BE2C (cell line): ENCODE measurements around the gene SLC28A2.
A peak's percentile ranks its signal among the peaks of the same experiment; 100 is the strongest.
"Not testable (repeated sequence)": the region's sequence is repeated elsewhere in the genome, so short reads cannot be mapped to it uniquely, and the experiment has no call there.

Experiments
- DNase-seq: peaks from one replicate; pipeline ENCODE4 v3.0.0-alpha.2; 2020
- H3K27me3 ChIP-seq: fragments of 250-450 bp; sonication (Bioruptor Pico); 2 replicates; pipeline ENCODE4 v1.5.1; 2020; ENCODE audit warnings: mild to moderate bottlenecking
- H3K36me3 ChIP-seq: fragments of 250-450 bp; sonication (Bioruptor Pico); 2 replicates; pipeline ENCODE4 v1.5.1; 2020; ENCODE audit warnings: mild to moderate bottlenecking
- H3K4me1 ChIP-seq: fragments of 250-450 bp; sonication (Bioruptor Pico); 2 replicates; pipeline ENCODE4 v1.5.1; 2020
- H3K4me3 ChIP-seq: 2 replicates; pipeline ENCODE4 v1.5.1; 2011; ENCODE audit warnings: low read depth, low read length
- H3K9me3 ChIP-seq: fragments of 250-450 bp; sonication (Bioruptor Pico); 2 replicates; pipeline ENCODE4 v1.5.1; 2020
- CTCF ChIP-seq: IDR thresholded peaks from 2 replicates; pipeline ENCODE4 v1.5.1; 2012; ENCODE audit warnings: mild to moderate bottlenecking, low read depth, low read length

The SLC28A2 gene

DNA sequence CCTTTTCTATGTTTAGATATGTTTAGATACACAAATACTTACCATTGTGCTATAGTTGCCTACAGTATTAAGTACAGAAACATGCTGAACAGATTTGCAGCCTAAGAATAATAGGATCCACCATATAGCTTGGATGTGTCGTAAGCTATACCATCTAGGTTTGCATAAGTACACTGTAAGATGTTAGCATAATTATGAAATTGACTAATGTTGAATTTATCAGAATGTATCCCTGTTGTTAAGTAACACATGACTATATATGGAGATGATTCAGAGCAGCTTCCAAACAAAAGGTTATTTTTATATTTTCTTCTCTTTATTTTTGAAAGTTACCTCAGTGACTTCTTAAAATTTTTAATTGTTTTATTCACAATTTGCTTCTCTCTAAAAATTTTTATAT is 2.4 kb downstream of the SLC28A2 start:
- TF ChIP-seq CTCF, result no peak
- no peak for DNase-seq
- H3K4me1 ChIP-seq, result no peaks in the 10 kb centered on the region
- no peaks in the 10 kb centered on the region for H3K9me3 ChIP-seq
- no peaks in the 10 kb centered on the region for H3K36me3 ChIP-seq
- H3K4me3 ChIP-seq, result no peak overlapping the region
- H3K27me3 ChIP-seq, result no peaks in the 10 kb centered on the region

GRCh38 chr15:45254824-45255223 is 2.8 kb downstream of the SLC28A2 start:
- not testable (repeated sequence) for H3K4me1 ChIP-seq, DNase-seq, H3K4me3 ChIP-seq, H3K9me3 ChIP-seq, H3K27me3 ChIP-seq, H3K36me3 ChIP-seq

- no peak for TF ChIP-seq CTCF
- no peaks in the 10 kb centered on the region for H3K36me3 ChIP-seq
- no peaks in the 10 kb centered on the region for H3K9me3 ChIP-seq
- H3K4me3 ChIP-seq, result no peak overlapping the region
- H3K27me3 ChIP-seq, result no peaks in the 10 kb centered on the region
- DNase-seq, result no peak
- H3K4me1 ChIP-seq, result no peaks in the 10 kb centered on the region
Observed at GRCh38 chr15:45259796-45260195, 7.8 kb downstream of the SLC28A2 start.

DNA sequence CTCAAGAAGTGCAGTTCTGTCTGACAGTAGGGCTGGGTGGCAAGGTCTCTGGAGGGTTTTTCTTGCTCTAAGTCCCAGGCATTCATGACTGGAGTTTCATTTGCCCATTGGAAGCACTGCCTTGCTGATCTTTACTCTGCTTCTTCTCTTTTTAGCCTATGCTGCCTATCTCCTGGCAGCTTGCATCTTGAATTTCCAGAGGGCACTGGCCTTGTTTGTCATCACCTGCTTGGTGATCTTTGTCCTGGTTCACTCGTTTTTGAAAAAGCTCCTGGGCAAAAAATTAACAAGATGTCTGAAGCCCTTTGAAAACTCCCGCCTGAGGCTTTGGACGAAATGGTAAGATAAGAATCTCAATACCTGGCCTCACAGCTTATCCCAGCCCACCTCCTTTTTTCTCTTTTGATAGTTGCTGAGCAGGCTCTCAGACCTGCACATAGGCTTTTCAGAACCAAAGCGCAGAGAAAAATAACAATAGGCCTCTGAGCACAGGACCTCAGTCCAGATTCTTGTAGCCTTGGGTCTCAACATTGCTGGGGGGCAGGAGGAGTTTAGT is 10.9 kb downstream of the SLC28A2 start:
- H3K36me3 ChIP-seq, result no peaks in the 10 kb centered on the region
- no peaks in the 10 kb centered on the region for H3K4me1 ChIP-seq
- DNase-seq, result no peak
- no peak for TF ChIP-seq CTCF
- H3K4me3 ChIP-seq, result no peak overlapping the region
- H3K9me3 ChIP-seq, result no peaks in the 10 kb centered on the region
- no peaks in the 10 kb centered on the region for H3K27me3 ChIP-seq

GRCh38 chr15:45263854-45264253 is 11.8 kb downstream of the SLC28A2 start:
- no peak for DNase-seq
- no peak for TF ChIP-seq CTCF
- no peaks in the 10 kb centered on the region for H3K27me3 ChIP-seq
- H3K36me3 ChIP-seq, result no peaks in the 10 kb centered on the region
- H3K4me1 ChIP-seq, result no peaks in the 10 kb centered on the region
- H3K4me3 ChIP-seq, result no peak overlapping the region
- H3K9me3 ChIP-seq, result no peaks in the 10 kb centered on the region

- no peak overlapping the region for H3K4me3 ChIP-seq
- H3K4me1 ChIP-seq, result no peaks in the 10 kb centered on the region
- H3K36me3 ChIP-seq, result no peaks in the 10 kb centered on the region
- no peak for TF ChIP-seq CTCF
- H3K9me3 ChIP-seq, result no peaks in the 10 kb centered on the region
- no peaks in the 10 kb centered on the region for H3K27me3 ChIP-seq
- no peak for DNase-seq
Observed at GRCh38 chr15:45265506-45265905, 13.5 kb downstream of the SLC28A2 start.

DNA sequence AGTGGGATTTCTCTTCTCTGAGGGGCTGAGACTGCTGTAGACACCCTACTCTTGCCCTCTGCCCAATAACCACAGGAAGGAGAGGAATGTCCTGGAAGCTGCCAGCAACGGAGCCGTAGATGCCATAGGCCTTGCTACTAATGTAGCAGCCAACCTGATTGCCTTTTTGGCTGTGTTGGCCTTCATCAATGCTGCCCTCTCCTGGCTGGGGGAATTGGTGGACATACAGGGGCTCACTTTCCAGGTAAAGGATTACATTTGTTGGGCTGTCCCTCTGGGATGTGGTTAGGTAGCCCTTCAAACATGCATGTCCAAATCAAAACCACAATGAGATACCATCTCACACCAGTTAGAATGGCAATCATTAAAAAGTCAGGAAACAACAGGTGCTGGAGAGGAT is 16.1 kb downstream of the SLC28A2 start:
- Histone ChIP-seq H3K4me3 (no peak overlapping the region), H3K4me1 (no peaks in the 10 kb centered on the region), H3K27me3 (no peaks in the 10 kb centered on the region), H3K9me3 (no peaks in the 10 kb centered on the region), H3K36me3 (no peaks in the 10 kb centered on the region)
- TF ChIP-seq CTCF, result peak; percentile 28; the same call in 1 of the 2 replicates
- peak; percentile 16 for DNase-seq
